HepG2 (cell line): ENCODE measurements around the gene PDZD7. TPM values are rescaled to one million over a fixed set of nuclear protein-coding genes. Genes with fewer than 3 reads are reported as not detected.
A peak's percentile ranks its signal among the peaks of the same experiment; 100 is the strongest.

Experiments used
- ELF1 ChIP-seq: sonication (generic); formaldehyde crosslinking; IDR thresholded peaks from 2 replicates; pipeline ENCODE4 v1.4.0; 2020; ENCODE audit warnings: missing genetic modification reagents
- GLI4 ChIP-seq: sonication (generic); formaldehyde crosslinking; IDR thresholded peaks from 2 replicates; pipeline ENCODE4 v1.5.1; 2020; ENCODE audit warnings: missing genetic modification reagents, mild to moderate bottlenecking, moderate library complexity, borderline replicate concordance
- KDM6A ChIP-seq: IDR thresholded peaks from 2 replicates; pipeline ENCODE4 v1.6.1; 2016; ENCODE audit warnings: low read depth
- MYC ChIP-seq: sonication (generic); formaldehyde crosslinking; IDR thresholded peaks from 2 replicates; pipeline ENCODE4 v1.9.0; 2021; ENCODE audit warnings: missing genetic modification reagents, borderline replicate concordance
- PHF21A ChIP-seq: sonication (generic); formaldehyde crosslinking; IDR thresholded peaks from 2 replicates; pipeline ENCODE4 v1.5.0; 2020; ENCODE audit warnings: mild to moderate bottlenecking, missing genetic modification reagents
- PHF8 ChIP-seq: sonication (generic); formaldehyde crosslinking; IDR thresholded peaks from 2 replicates; pipeline ENCODE4 v1.5.0; 2020; ENCODE audit warnings: missing genetic modification reagents
- REL ChIP-seq: sonication (generic); formaldehyde crosslinking; conservative IDR thresholded peaks from 2 replicates; pipeline ENCODE4 v1.8.0; 2022; ENCODE audit warnings: mild to moderate bottlenecking, missing genetic modification reagents, moderate library complexity
- SETDB1 ChIP-seq: sonication (generic); formaldehyde crosslinking; IDR thresholded peaks from 2 replicates; pipeline ENCODE4 v1.5.1; 2020; ENCODE audit warnings: missing genetic modification reagents, mild to moderate bottlenecking, borderline replicate concordance
- SSRP1 ChIP-seq: IDR thresholded peaks from 2 replicates; pipeline ENCODE4 v1.6.1; 2016; ENCODE audit warnings: control low read depth
- TBX2 ChIP-seq: sonication (generic); formaldehyde crosslinking; IDR thresholded peaks from 2 replicates; pipeline ENCODE4 v1.5.0; 2020; ENCODE audit warnings: missing genetic modification reagents, mild to moderate bottlenecking, borderline replicate concordance
- ZNF160 ChIP-seq: sonication (generic); formaldehyde crosslinking; IDR thresholded peaks from 2 replicates; pipeline ENCODE4 v1.8.0; 2022; ENCODE audit warnings: mild to moderate bottlenecking, inconsistent platforms, missing genetic modification reagents
- ZNF331 ChIP-seq: sonication (generic); formaldehyde crosslinking; IDR thresholded peaks from 2 replicates; pipeline ENCODE4 v1.4.0; 2020; ENCODE audit warnings: missing genetic modification reagents
- ZNF335 ChIP-seq: sonication (generic); formaldehyde crosslinking; IDR thresholded peaks from 2 replicates; pipeline ENCODE4 v1.4.0; 2020; ENCODE audit warnings: missing genetic modification reagents
- ZNF703 ChIP-seq: sonication (generic); formaldehyde crosslinking; IDR thresholded peaks from 2 replicates; pipeline ENCODE4 v1.5.1; 2020; ENCODE audit warnings: missing genetic modification reagents, mild to moderate bottlenecking, moderate library complexity, borderline replicate concordance
- ZNF709 ChIP-seq: sonication (generic); formaldehyde crosslinking; IDR thresholded peaks from 2 replicates; pipeline ENCODE4 v1.5.0; 2020; ENCODE audit warnings: mild to moderate bottlenecking, missing genetic modification reagents
- ZNF777 ChIP-seq: sonication (generic); formaldehyde crosslinking; IDR thresholded peaks from 2 replicates; pipeline ENCODE4 v1.4.0; 2020; ENCODE audit warnings: missing genetic modification reagents
- polyA plus RNA-seq, 8 experiments: library from polyadenylated mRNA; depleted of rRNA in 3 of 8; stranded (reverse) in 7 of 8; unstranded in 1 of 8; fragments of >200 nt; fragmentation: Illumina TruSeq in 4 of 8; extraction: Trizol in 4 of 8; gene quantifications; 2 replicates each; pipeline versions ENCODE4 v1.2.1 to v1.2.3, GENCODE V29; 2011 to 2016; ENCODE audit warnings: low read depth in 4 of 8, missing spikeins in 1 of 8, mixed read lengths in 1 of 8; ENCODE audit not compliant: insufficient read depth in 1 of 8
- total RNA-seq, 5 experiments: library from RNA; depleted of rRNA; stranded (reverse); fragments of >200 nt; fragmentation: Illumina TruSeq; extraction: Trizol; gene quantifications; 2 replicates each; pipeline ENCODE4 v1.2.3, GENCODE V29; 2016; ENCODE audit warnings: low read depth in 1 of 5
- TF ChIP-seq, protein P1 (sequence below): sonication (generic); formaldehyde crosslinking; IDR thresholded peaks from 2 replicates; pipeline ENCODE4 v1.4.0; 2020; ENCODE audit warnings: missing genetic modification reagents, borderline replicate concordance
- TF ChIP-seq, protein P2 (sequence below): sonication (generic); IDR thresholded peaks from 2 replicates; pipeline ENCODE4 v1.6.1; 2016; ENCODE audit warnings: low read depth, borderline replicate concordance
- TF ChIP-seq, protein P3 (sequence below): sonication (generic); formaldehyde crosslinking; IDR thresholded peaks from 2 replicates; pipeline ENCODE4 v1.8.0; 2022; ENCODE audit warnings: mild to moderate bottlenecking, missing genetic modification reagents
- TF ChIP-seq, protein P4 (sequence below): sonication (generic); formaldehyde crosslinking; IDR thresholded peaks from 2 replicates; pipeline ENCODE4 v1.8.1; 2023; ENCODE audit warnings: mild to moderate bottlenecking, inconsistent platforms, moderate library complexity, missing genetic modification reagents, borderline replicate concordance

Gene PDZD7
- total and polyA plus RNA-seq, 2 of the 13 experiments (the other 11 are each of a cell fraction or from before 2014, with no cell fraction given), result 0.58 to 0.73 TPM

DNA sequence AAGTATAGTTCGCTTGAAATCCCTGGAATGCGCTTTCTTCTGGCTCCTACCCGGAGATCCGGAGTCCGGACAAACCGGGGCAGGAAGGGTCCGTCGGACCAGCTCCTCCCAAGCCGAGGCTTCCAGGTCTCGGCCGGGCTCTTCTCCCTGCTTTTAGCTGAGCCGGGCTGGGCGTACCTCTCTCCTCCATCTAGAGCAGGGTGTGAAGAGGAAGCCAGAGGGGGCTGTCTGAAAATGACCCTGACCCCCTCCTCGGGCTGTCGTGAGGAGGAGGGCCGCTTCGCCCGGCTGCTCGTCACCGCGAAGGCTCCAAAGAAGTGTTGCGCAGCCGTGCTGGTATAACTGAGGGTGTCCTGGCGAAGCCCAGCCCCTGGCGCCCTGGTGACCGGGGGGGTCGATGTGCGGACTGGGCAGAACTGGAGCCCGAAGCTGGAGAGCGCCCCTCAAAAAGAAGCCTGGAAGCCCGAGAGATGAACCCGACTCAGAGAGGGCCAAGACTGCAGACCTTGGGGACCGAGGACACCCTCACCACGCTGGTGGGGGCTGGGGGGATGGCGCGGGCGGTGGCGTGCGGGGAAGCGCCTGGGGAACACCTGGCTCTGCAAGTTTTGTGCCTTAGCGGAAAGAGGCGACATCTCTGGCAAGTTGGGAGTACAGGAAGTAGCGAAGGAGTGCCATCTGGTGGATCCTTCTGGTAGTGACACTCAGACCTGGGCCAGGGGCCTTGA lies 36.6 kb upstream of the PDZD7 start (continued):
- TF ChIP-seq, protein P1, sequence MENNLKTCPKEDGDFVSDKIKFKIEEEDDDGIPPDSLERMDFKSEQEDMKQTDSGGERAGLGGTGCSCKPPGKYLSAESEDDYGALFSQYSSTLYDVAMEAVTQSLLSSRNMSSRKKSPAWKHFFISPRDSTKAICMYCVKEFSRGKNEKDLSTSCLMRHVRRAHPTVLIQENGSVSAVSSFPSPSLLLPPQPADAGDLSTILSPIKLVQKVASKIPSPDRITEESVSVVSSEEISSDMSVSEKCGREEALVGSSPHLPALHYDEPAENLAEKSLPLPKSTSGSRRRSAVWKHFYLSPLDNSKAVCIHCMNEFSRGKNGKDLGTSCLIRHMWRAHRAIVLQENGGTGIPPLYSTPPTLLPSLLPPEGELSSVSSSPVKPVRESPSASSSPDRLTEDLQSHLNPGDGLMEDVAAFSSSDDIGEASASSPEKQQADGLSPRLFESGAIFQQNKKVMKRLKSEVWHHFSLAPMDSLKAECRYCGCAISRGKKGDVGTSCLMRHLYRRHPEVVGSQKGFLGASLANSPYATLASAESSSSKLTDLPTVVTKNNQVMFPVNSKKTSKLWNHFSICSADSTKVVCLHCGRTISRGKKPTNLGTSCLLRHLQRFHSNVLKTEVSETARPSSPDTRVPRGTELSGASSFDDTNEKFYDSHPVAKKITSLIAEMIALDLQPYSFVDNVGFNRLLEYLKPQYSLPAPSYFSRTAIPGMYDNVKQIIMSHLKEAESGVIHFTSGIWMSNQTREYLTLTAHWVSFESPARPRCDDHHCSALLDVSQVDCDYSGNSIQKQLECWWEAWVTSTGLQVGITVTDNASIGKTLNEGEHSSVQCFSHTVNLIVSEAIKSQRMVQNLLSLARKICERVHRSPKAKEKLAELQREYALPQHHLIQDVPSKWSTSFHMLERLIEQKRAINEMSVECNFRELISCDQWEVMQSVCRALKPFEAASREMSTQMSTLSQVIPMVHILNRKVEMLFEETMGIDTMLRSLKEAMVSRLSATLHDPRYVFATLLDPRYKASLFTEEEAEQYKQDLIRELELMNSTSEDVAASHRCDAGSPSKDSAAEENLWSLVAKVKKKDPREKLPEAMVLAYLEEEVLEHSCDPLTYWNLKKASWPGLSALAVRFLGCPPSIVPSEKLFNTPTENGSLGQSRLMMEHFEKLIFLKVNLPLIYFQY (CRISPR knock-in tag), result peak; percentile 15; the same call in 1 of the 2 replicates
- TF ChIP-seq PHF21A (CRISPR knock-in tag), result peak; percentile 68; the same call in 1 of the 2 replicates
- peak; percentile 31; the same call in 1 of the 2 replicates for TF ChIP-seq PHF8
- peak; percentile 65; the same call in 1 of the 2 replicates for TF ChIP-seq ZNF160 (CRISPR knock-in tag)
- peak; percentile 63; the same call in 1 of the 2 replicates for TF ChIP-seq TBX2 (CRISPR knock-in tag)
- peak; percentile 42; the same call in 1 of the 2 replicates for TF ChIP-seq ZNF777 (CRISPR knock-in tag)
- no peak for TF ChIP-seq ZNF703 (CRISPR knock-in tag)
- TF ChIP-seq, protein P2, sequence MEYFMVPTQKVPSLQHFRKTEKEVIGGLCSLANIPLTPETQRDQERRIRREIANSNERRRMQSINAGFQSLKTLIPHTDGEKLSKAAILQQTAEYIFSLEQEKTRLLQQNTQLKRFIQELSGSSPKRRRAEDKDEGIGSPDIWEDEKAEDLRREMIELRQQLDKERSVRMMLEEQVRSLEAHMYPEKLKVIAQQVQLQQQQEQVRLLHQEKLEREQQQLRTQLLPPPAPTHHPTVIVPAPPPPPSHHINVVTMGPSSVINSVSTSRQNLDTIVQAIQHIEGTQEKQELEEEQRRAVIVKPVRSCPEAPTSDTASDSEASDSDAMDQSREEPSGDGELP, result peak; percentile 44; the same call in 1 of the 2 replicates
- no peak for TF ChIP-seq SETDB1 (CRISPR knock-in tag)
- no peak for TF ChIP-seq KDM6A (CRISPR knock-in tag)
- TF ChIP-seq, protein P3, sequence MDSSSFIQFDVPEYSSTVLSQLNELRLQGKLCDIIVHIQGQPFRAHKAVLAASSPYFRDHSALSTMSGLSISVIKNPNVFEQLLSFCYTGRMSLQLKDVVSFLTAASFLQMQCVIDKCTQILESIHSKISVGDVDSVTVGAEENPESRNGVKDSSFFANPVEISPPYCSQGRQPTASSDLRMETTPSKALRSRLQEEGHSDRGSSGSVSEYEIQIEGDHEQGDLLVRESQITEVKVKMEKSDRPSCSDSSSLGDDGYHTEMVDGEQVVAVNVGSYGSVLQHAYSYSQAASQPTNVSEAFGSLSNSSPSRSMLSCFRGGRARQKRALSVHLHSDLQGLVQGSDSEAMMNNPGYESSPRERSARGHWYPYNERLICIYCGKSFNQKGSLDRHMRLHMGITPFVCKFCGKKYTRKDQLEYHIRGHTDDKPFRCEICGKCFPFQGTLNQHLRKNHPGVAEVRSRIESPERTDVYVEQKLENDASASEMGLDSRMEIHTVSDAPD (CRISPR knock-in tag), result peak; percentile 76
- TF ChIP-seq REL (CRISPR knock-in tag), result no peak
- TF ChIP-seq ZNF709, result 0 out of 2 replicates have a peak, but pooled peaks have one; percentile 60
- TF ChIP-seq SSRP1, result peak; percentile 84; the same call in 1 of the 2 replicates
- TF ChIP-seq ZNF331 (CRISPR knock-in tag), result peak; percentile 26; the same call in 1 of the 2 replicates
- TF ChIP-seq, protein P4, sequence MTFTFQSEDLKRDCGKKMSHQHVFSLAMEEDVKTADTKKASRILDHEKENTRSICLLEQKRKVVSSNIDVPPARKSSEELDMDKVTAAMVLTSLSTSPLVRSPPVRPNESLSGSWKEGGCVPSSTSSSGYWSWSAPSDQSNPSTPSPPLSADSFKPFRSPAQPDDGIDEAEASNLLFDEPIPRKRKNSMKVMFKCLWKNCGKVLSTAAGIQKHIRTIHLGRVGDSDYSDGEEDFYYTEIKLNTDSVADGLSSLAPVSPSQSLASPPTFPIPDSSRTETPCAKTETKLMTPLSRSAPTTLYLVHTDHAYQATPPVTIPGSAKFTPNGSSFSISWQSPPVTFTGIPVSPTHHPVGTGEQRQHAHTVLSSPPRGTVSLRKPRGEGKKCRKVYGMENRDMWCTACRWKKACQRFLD (CRISPR knock-in tag), result 0 out of 2 replicates have a peak, but pooled peaks have one; percentile 41
- peak; percentile 72; the same call in 1 of the 2 replicates for TF ChIP-seq GLI4
- TF ChIP-seq ELF1, result peak; percentile 58; the same call in 1 of the 2 replicates
- TF ChIP-seq MYC (CRISPR knock-in tag), result peak; percentile 45; the same call in 1 of the 2 replicates
- no peak for TF ChIP-seq ZNF335 (CRISPR knock-in tag)
